OCI-LY7 (cell line): ENCODE results near the gene RALBP1.

Experiments
- CTCF ChIP-seq: fragments of 200-600 bp; sonication (generic); conservative IDR thresholded peaks from 2 replicates; pipeline ENCODE4 v1.5.1; 2014; ENCODE audit warnings: mild to moderate bottlenecking, antibody characterized with exemption, low read length, moderate library complexity, mixed read lengths
- EZH2phosphoT487 ChIP-seq: fragments of 200-600 bp; sonication (generic); IDR thresholded peaks from 2 replicates; pipeline ENCODE4 v1.6.1; 2018; ENCODE audit warnings: low read depth, borderline replicate concordance, mild to moderate bottlenecking, mixed run types, antibody characterized with exemption, low read length, moderate library complexity, mixed read lengths

DNA sequence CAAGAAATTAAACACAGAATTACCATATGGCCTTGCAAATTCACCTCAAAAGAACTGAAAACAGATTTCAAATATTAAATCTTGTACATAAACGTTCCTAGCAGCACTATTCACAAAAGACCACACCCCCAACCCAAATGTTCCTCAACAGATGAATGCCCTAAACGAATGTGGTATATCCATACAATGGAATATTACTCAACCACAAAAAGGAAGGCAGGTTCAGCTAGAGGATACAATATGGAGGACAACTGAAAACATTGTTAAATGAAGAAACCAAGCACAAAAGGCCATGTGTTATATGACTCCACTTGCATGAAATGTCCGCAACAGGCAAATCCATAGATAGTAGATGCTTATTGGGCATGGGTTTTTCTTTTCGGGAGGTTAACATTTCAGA lies 77.3 kb downstream of the RALBP1 start:
- TF ChIP-seq CTCF: no peak
- no peak for TF ChIP-seq EZH2phosphoT487
